Right lobe of liver (tissue), 6 donors: ENCODE results near the gene HMGN5. TPM values are rescaled to one million over a fixed set of nuclear protein-coding genes. Genes with fewer than 3 reads are reported as not detected.

Experiments used
- ATAC-seq, 4 donors: fragments of 200-7000 bp; cut with Tn5 transposase; one replicate each; pipeline ENCODE4 v1.9.1; 2020; ENCODE audit warnings: mild to moderate bottlenecking in 4 of 4, moderate library complexity in 4 of 4
- DNase-seq, 3 donors: peaks; one replicate each; pipeline ENCODE4 v3.0.0-alpha.2; 2020
- H3K27ac ChIP-seq, 3 donors: fragments of 200-600 bp; one replicate each; pipeline ENCODE4 v1.8.0; 2022
- H3K27me3 ChIP-seq, 2 donors: fragments of 200-600 bp; one replicate each; pipeline ENCODE4 v1.8.0; 2022
- H3K36me3 ChIP-seq, 4 donors: fragments of 200-600 bp; sonication (generic) in 1 of 4; one replicate each; pipeline versions ENCODE4 v1.5.1 to v1.8.0; 2017 to 2022; ENCODE audit warnings: control low read depth in 1 of 4
- H3K4me1 ChIP-seq, 4 donors: fragments of 200-600 bp; sonication (generic) in 1 of 4; one replicate each; pipeline versions ENCODE4 v1.5.1 to v1.8.0; 2017 to 2022; ENCODE audit warnings: control low read depth in 1 of 4
- H3K4me3 ChIP-seq, 3 donors: fragments of 200-600 bp; one replicate each; pipeline ENCODE4 v1.8.0; 2022
- H3K9me3 ChIP-seq, 4 donors: fragments of 200-600 bp; sonication (generic) in 1 of 4; one replicate each; pipeline versions ENCODE4 v1.5.1 to v1.8.0; 2017 to 2022; ENCODE audit warnings: control low read depth in 1 of 4
- CTCF ChIP-seq, 4 donors: fragments of 200-600 bp in 3 of 4; fragments of 450-650 bp in 1 of 4; IDR thresholded peaks; one replicate each; pipeline versions ENCODE4 v1.5.1 to v1.8.0; 2016 to 2022; ENCODE audit warnings: antibody characterized with exemption in 4 of 4, mild to moderate bottlenecking in 2 of 4
- POLR2A ChIP-seq: fragments of 450-650 bp; IDR thresholded peaks from one replicate; pipeline ENCODE4 v1.6.1; 2017; ENCODE audit warnings: antibody characterized with exemption, mild to moderate bottlenecking
- WGBS: methylation state at CpG from one replicate; pipeline ENCODE4 v1.1.6; 2018; ENCODE audit warnings: low coverage, low lambda C conversion rate; ENCODE audit not compliant: insufficient coverage; ENCODE audit errors: missing lambda C conversion rate; 5-methylcytosine and 5-hydroxymethylcytosine counted together
- intact Hi-C, 2 donors: fragments of 100-400 bp; cut with DNase I; formaldehyde crosslinking; loops; one replicate each; pipeline versions ENCODE4 v1.11.2 to v1.14.1; 2022
- total RNA-seq, 6 experiments: library from RNA; depleted of rRNA in 2 of 6; stranded (reverse); fragments of >200 nt in 2 of 6; fragmentation: NEBNext Ultra II Directional in 3 of 6; extraction: Animal tissue kit (Norgen Biotek cat#: 25700) in 3 of 6; gene quantifications; one replicate each; pipeline versions ENCODE4 v1.1.0 to v1.2.4, GENCODE V29; 2016 to 2023
- donor health status: DM: no; HTN: yes; CAD: no.
- donor health status: DM: no; HTN: no; CAD: no.
- donor health status: DM: no; HTN: no; CAD: no.
- donor health status: DM: no; HTN: yes; CAD: no.
- donor health status: DM: no; HTN: yes; CAD: no.

HMGN5 gene
- total RNA-seq, 6 experiments from 2014 or later, result 1.9 to 5.5 (median 3.4) TPM

GRCh38 chrX:81215685-81216084 lies 14.0 kb upstream of the HMGN5 start:
- intact Hi-C loops, result no loop called here
- 92% methylated on average over 1 of the region's 1 CpG for WGBS
- H3K4me1 ChIP-seq, result no peaks in the 10 kb centered on the region
- H3K27me3 ChIP-seq, result no peaks in the 10 kb centered on the region
- ATAC-seq (no peak), DNase-seq (no peak)
- H3K27ac ChIP-seq, result no peak overlapping the region
- no peaks in the 10 kb centered on the region for H3K9me3 ChIP-seq
- TF ChIP-seq CTCF (IDR thresholded peaks at IDR 0.05) (no peak), POLR2A (no peak)
- H3K4me3 ChIP-seq, result no peak overlapping the region
- H3K36me3 ChIP-seq, result no peaks in the 10 kb centered on the region

DNA sequence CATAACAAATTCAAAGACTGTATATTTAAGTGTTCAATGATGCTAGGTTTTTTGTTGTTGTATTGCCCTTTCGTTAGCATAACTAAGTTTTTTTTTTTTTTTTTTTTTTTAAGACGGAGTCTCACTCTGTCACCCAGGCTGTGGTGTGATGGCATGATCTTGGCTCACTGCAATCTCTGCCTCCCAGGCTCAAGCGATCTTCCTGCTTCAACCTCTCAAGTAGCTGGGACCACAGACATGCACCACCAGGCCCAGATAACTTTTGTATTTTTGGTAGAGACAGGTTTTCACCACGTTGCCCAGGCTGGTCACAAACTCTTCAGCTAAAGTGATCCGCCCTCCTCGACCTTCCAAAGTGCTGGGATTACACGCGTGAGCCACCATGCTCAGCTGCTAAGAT lies 7.2 kb upstream of the HMGN5 start:
- no peaks in the 10 kb centered on the region for H3K27me3 ChIP-seq
- no peak overlapping the region for H3K27ac ChIP-seq
- H3K4me1 ChIP-seq, result no peaks in the 10 kb centered on the region
- H3K36me3 ChIP-seq, result no peaks in the 10 kb centered on the region
- intact Hi-C loops, result no loop called here
- TF ChIP-seq CTCF (IDR thresholded peaks at IDR 0.05), result no peak
- TF ChIP-seq POLR2A, result no peak
- DNase-seq (no peak), ATAC-seq (no peak)
- H3K4me3 ChIP-seq, result no peak overlapping the region
- 63% methylated on average over 8 of the region's 8 CpGs for WGBS
- no peaks in the 10 kb centered on the region for H3K9me3 ChIP-seq

- intact Hi-C loops, result no loop called here
These were observed 4.8 kb upstream of the HMGN5 start for GRCh38 chrX:81206476-81206875.

DNA sequence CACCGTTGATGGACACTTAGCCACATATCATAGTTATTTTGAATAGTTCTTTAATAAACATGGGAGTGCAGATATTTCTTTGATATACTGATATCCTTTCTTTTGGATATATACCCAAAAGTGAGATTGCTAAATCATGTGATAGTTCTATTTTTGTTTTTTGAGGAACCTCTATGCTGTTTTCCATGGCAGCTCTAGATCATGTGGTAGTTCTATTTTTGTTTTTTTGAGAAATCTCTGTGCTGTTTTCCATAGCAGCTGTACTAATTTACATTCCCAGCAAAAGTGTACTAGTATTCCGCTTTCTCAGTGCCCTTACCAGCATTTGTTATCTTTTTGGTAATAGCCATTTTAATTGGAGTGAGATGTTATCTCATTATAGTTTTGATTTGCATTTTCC lies 3.8 kb upstream of the HMGN5 start:
- Histone ChIP-seq H3K27ac (no peak overlapping the region), H3K4me1 (no peaks in the 10 kb centered on the region), H3K27me3 (no peaks in the 10 kb centered on the region), H3K9me3 (no peaks in the 10 kb centered on the region), H3K4me3 (no peak overlapping the region), H3K36me3 (no peaks in the 10 kb centered on the region)
- DNase-seq (no peak), ATAC-seq (no peak)
- 45% methylated on average over 2 of the region's 2 CpGs for WGBS
- intact Hi-C loops, result no loop called here
- TF ChIP-seq POLR2A (no peak), CTCF (IDR thresholded peaks at IDR 0.05) (no peak)

More at GRCh38 chrX:81206476-81206875, 4.8 kb upstream of the HMGN5 start:
- H3K9me3 ChIP-seq, result no peaks in the 10 kb centered on the region
- 41% methylated on average over 1 of the region's 1 CpG for WGBS
- no peak overlapping the region for H3K4me3 ChIP-seq
- no peak for ATAC-seq
- H3K4me1 ChIP-seq, result no peaks in the 10 kb centered on the region
- TF ChIP-seq POLR2A (no peak), CTCF (IDR thresholded peaks at IDR 0.05) (no peak)
- no peaks in the 10 kb centered on the region for H3K36me3 ChIP-seq
- DNase-seq, result no peak
- no peaks in the 10 kb centered on the region for H3K27me3 ChIP-seq
- H3K27ac ChIP-seq, result no peak overlapping the region

- H3K27ac ChIP-seq, result peak overlapping the region in 1 of 3 donors; percentile 75
- H3K27me3 ChIP-seq, result no peaks in the 10 kb centered on the region
- no peaks in the 10 kb centered on the region for H3K9me3 ChIP-seq
- DNase-seq (no peak), ATAC-seq (no peak)
- H3K4me3 ChIP-seq, result peak overlapping the region; percentile 54 to 61 (median 59)
- H3K36me3 ChIP-seq, result no peaks in the 10 kb centered on the region
- intact Hi-C loops, result no loop called here
- 41% methylated on average over 1 of the region's 1 CpG for WGBS
- H3K4me1 ChIP-seq, result no peaks in the 10 kb centered on the region
- TF ChIP-seq POLR2A (no peak), CTCF (IDR thresholded peaks at IDR 0.05) (no peak)
These were observed 1.2 kb upstream of the HMGN5 start for GRCh38 chrX:81202943-81203342.
